Epithelial cell of umbilical artery (primary cell): ENCODE results near the gene SERTAD3. TPM values are rescaled to one million over a fixed set of nuclear protein-coding genes. Genes with fewer than 3 reads are reported as not detected.

Experiments
- total RNA-seq: library from RNA; depleted of rRNA; stranded (reverse); fragments of >200 nt; gene quantifications from 2 replicates; pipeline ENCODE4 v1.2.3, GENCODE V29; 2014

The SERTAD3 gene
- total RNA-seq: 19.8 and 23.7 TPM in 2 replicates

GRCh38 chr19:40444000-40444824 lies at the start of gene SERTAD3:
TSS of gene SERTAD3 (minus strand) at chr19:40444335. CDS start at chr19:40442080, 2,255 bp downstream.

GRCh38 chr19:40466985-40467734 lies 23.0 kb upstream of the SERTAD3 start, which contains the start of gene SPTBN4:
TSS of gene SPTBN4 (plus strand) at chr19:40467001. CDS start at chr19:40472622, 5,621 bp downstream.

GRCh38 chr19:40465557-40466218 lies 21.6 kb upstream of the SERTAD3 start, which contains the start of gene BLVRB:
TSS of gene BLVRB (minus strand) at chr19:40465745. CDS start at chr19:40465688, 57 bp downstream.

GRCh38 chr19:40425450-40426287 lies 18.5 kb downstream of the SERTAD3 start, which contains the start of gene SERTAD1:
TSS of gene SERTAD1 (minus strand) at chr19:40425992. CDS start at chr19:40423546, 2,446 bp downstream.

GRCh38 chr19:40413291-40413845 lies 30.8 kb downstream of the SERTAD3 start, which contains the start of gene PRX:
TSS of gene PRX (minus strand) at chr19:40413378. CDS start at chr19:40407932, 5,446 bp downstream.

Other genes starting within 250 kb of the SERTAD3 start
- gene TTC9B, start 226.0 kb downstream of the SERTAD3 start, total RNA-seq: not detected in 2 replicates
- gene CCNP, start 217.6 kb downstream of the SERTAD3 start, total RNA-seq: under 0.01 TPM in 1 of 2 replicates, not detected in the other
- gene AKT2, start 159.0 kb downstream of the SERTAD3 start, total RNA-seq: 27.0 and 43.3 TPM in 2 replicates
- gene C19orf47, start 95.9 kb downstream of the SERTAD3 start, total RNA-seq: 4.4 and 5.2 TPM in 2 replicates
- gene PLD3, start 95.6 kb downstream of the SERTAD3 start, total RNA-seq: 97.4 and 136 TPM in 2 replicates
- gene HIPK4, start 54.2 kb downstream of the SERTAD3 start, total RNA-seq: under 0.01 TPM in 1 of 2 replicates, not detected in the other
- 0.65 and 1.1 TPM in 2 replicates for gene PRX, start 31.0 kb downstream of the SERTAD3 start, total RNA-seq
- gene SERTAD1, start 18.3 kb downstream of the SERTAD3 start, total RNA-seq: 22.8 and 31.5 TPM in 2 replicates
- gene BLVRB, start 21.4 kb upstream of the SERTAD3 start, total RNA-seq: 59.1 and 67.9 TPM in 2 replicates
- gene SPTBN4, start 22.7 kb upstream of the SERTAD3 start, total RNA-seq: under 0.01 TPM in 1 of 2 replicates, not detected in the other
- 23.1 and 34.7 TPM in 2 replicates for gene SHKBP1, start 132.5 kb upstream of the SERTAD3 start, total RNA-seq
- 8.2 and 19.2 TPM in 2 replicates for gene LTBP4, start 157.0 kb upstream of the SERTAD3 start, total RNA-seq
- gene NUMBL, start 246.3 kb upstream of the SERTAD3 start, total RNA-seq: 12.6 and 19.2 TPM in 2 replicates